Caco-2 (cell line): ENCODE results near the gene SLC27A6. TPM values are rescaled to one million over a fixed set of nuclear protein-coding genes. Genes with fewer than 3 reads are reported as not detected.

Experiments used
- BruUV-seq: library from RNA; stranded (reverse); fragments of 400-500 nt; replicated peaks from 2 replicates; lab custom pipeline; 2021; lab: Mats Ljungman, UMichigan
- CTCF ChIA-PET: fragments of 300-600 bp; sonication (Branson Sonifier 250); formaldehyde crosslinking; loops from one replicate; lab custom pipeline; 2022; ENCODE audit warnings: antibody characterized with exemption; lab: Charles Lee
- POLR2A ChIA-PET: fragments of 300-600 bp; sonication (Branson Sonifier 250); formaldehyde crosslinking; loops from one replicate; lab custom pipeline; 2022; ENCODE audit warnings: antibody characterized with exemption; lab: Charles Lee
- DNase-seq, 2 experiments: peaks; one replicate each; pipeline versions ENCODE4 v3.0.0 to v3.0.0-alpha.2; 2020 to 2022
- H3K27me3 ChIP-seq: replicated peaks from 2 replicates; pipeline ENCODE4 v1.6.0; 2011; ENCODE audit warnings: low read length; ENCODE audit not compliant: control insufficient read depth, insufficient read depth
- H3K36me3 ChIP-seq: 2 replicates; pipeline ENCODE4 v1.5.1; 2011; ENCODE audit warnings: low read length; ENCODE audit not compliant: control insufficient read depth, insufficient read depth
- H3K4me1 ChIP-seq: fragments of 250-450 bp; sonication (Bioruptor Pico); 2 replicates; pipeline ENCODE4 v1.5.1; 2020; ENCODE audit warnings: mild to moderate bottlenecking
- H3K4me3 ChIP-seq: 2 replicates; pipeline ENCODE4 v1.5.1; 2011; ENCODE audit warnings: low read depth, mild to moderate bottlenecking, control low read depth, low read length
- H3K9me3 ChIP-seq: fragments of 250-450 bp; sonication (Bioruptor Pico); 2 replicates; pipeline ENCODE4 v1.5.1; 2020; ENCODE audit warnings: mild to moderate bottlenecking, moderate library complexity
- H3K27ac Mint-ChIP-seq: one replicate; pipeline ENCODE4 v1.8.0; 2022; ENCODE audit warnings: mixed read lengths; ENCODE audit not compliant: unreplicated experiment
- H3K27me3 Mint-ChIP-seq: one replicate; pipeline ENCODE4 v1.8.0; 2022; ENCODE audit warnings: mixed read lengths; ENCODE audit not compliant: insufficient read depth, unreplicated experiment
- H3K36me3 Mint-ChIP-seq: one replicate; pipeline ENCODE4 v1.8.0; 2022; ENCODE audit warnings: mild to moderate bottlenecking, mixed read lengths; ENCODE audit not compliant: insufficient read depth, unreplicated experiment
- H3K4me1 Mint-ChIP-seq: one replicate; pipeline ENCODE4 v1.8.0; 2022; ENCODE audit warnings: low read depth, mixed read lengths; ENCODE audit not compliant: unreplicated experiment
- H3K4me3 Mint-ChIP-seq: one replicate; pipeline ENCODE4 v1.8.0; 2022; ENCODE audit warnings: mild to moderate bottlenecking, moderate library complexity, mixed read lengths; ENCODE audit not compliant: unreplicated experiment
- H3K9me3 Mint-ChIP-seq: one replicate; pipeline ENCODE4 v1.8.0; 2022; ENCODE audit warnings: mixed read lengths; ENCODE audit not compliant: unreplicated experiment
- CTCF ChIP-seq, 2 experiments: fragments of 200-600 bp in 1 of 2; IDR thresholded peaks; 1 replicate in 1 of 2; 2 replicates in 1 of 2; pipeline versions ENCODE4 v1.5.1 to v1.8.0; 2011 to 2022; ENCODE audit warnings: antibody characterized with exemption in 1 of 2, control low read depth in 1 of 2, inconsistent platforms in 1 of 2, low read depth in 1 of 2, low read length in 1 of 2, mild to moderate bottlenecking in 1 of 2, moderate library complexity in 1 of 2; ENCODE audit not compliant: insufficient read depth in 1 of 2, severe bottlenecking in 1 of 2, unreplicated experiment in 1 of 2
- intact Hi-C: fragments of 100-400 bp; cut with micrococcal nuclease; formaldehyde crosslinking; loops from one replicate; pipeline ENCODE4 v1.10.0; 2022; ENCODE audit not compliant: unreplicated experiment
- total RNA-seq: library from RNA; stranded (reverse); gene quantifications from 2 replicates; pipeline ENCODE4 v1.2.3, GENCODE V29; 2022

SLC27A6 gene
- total RNA-seq, 1 experiment from 2014 or later, result not detected

DNA sequence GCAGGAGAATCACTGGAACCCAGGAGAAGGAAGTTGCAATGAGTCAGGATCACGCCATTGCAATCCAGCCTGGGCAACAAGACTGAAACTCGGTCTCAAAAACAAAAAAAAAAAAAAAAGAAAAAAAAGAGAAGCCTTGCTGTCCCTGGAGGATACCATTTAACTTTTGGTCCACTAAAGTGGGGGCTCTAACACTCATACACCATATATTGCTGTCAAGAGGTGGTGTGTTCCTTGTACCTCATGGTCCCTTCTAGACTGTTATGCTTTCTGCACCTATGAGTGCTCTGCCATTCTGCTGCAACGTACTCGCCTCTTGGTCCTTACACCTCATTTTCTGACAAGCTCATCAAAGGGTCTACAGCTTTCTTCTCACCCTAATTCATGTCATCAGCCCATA, 77.0 kb downstream of the SLC27A6 start:
- Mint-ChIP-seq H3K4me3 (no peak overlapping the region), H3K27ac (no peak overlapping the region), H3K4me1 (no peaks in the 10 kb centered on the region), H3K36me3 (no peaks in the 10 kb centered on the region), H3K9me3 (peaks cover 15% of the 10 kb centered on the region), H3K27me3 (peaks cover 8% of the 10 kb centered on the region)
- TF ChIP-seq CTCF (IDR thresholded peaks at IDR 0.05; ENCODE audit: insufficient read depth in 1 of 2, low read depth in 1 of 2, low read length in 1 of 2, severe bottlenecking in 1 of 2, unreplicated experiment in 1 of 2), result no peak
- BruUV-seq, result no TSS peak
- no peaks in the 10 kb centered on the region; the same call in 1 of the 2 replicates for H3K9me3 ChIP-seq
- no peak for DNase-seq
- ChIA-PET CTCF (interaction anchor here (0.7 kb wide), 1 partner anchor 11 kb away, joined by 5 read pairs; no protein-coding TSS in a partner anchor), POLR2A (no interaction called here)
- H3K4me3 ChIP-seq, result no peak overlapping the region
- no peaks in the 10 kb centered on the region for H3K4me1 ChIP-seq
- intact Hi-C loops, result no loop called here
- H3K27me3 ChIP-seq, result no peaks in the 10 kb centered on the region
- no peaks in the 10 kb centered on the region for H3K36me3 ChIP-seq

GRCh38 chr5:129043894-129044293, 78.6 kb downstream of the SLC27A6 start:
- no peak for TF ChIP-seq CTCF (IDR thresholded peaks at IDR 0.05; ENCODE audit: insufficient read depth in 1 of 2, low read depth in 1 of 2, low read length in 1 of 2, severe bottlenecking in 1 of 2, unreplicated experiment in 1 of 2)
- H3K27me3 Mint-ChIP-seq, result peaks cover 8% of the 10 kb centered on the region
- no TSS peak for BruUV-seq
- Histone ChIP-seq H3K36me3 (no peaks in the 10 kb centered on the region), H3K4me1 (no peaks in the 10 kb centered on the region), H3K9me3 (no peaks in the 10 kb centered on the region; the same call in 1 of the 2 replicates), H3K27me3 (no peaks in the 10 kb centered on the region; the same call in 1 of the 2 replicates), H3K4me3 (no peak overlapping the region)
- POLR2A ChIA-PET, result no interaction called here
- H3K4me3 Mint-ChIP-seq, result no peak overlapping the region
- H3K27ac Mint-ChIP-seq, result no peak overlapping the region
- intact Hi-C loops, result no loop called here
- no peaks in the 10 kb centered on the region for H3K36me3 Mint-ChIP-seq
- no peaks in the 10 kb centered on the region for H3K4me1 Mint-ChIP-seq
- H3K9me3 Mint-ChIP-seq, result peaks cover 15% of the 10 kb centered on the region
- no peak for DNase-seq
- CTCF ChIA-PET, result no interaction called here

DNA sequence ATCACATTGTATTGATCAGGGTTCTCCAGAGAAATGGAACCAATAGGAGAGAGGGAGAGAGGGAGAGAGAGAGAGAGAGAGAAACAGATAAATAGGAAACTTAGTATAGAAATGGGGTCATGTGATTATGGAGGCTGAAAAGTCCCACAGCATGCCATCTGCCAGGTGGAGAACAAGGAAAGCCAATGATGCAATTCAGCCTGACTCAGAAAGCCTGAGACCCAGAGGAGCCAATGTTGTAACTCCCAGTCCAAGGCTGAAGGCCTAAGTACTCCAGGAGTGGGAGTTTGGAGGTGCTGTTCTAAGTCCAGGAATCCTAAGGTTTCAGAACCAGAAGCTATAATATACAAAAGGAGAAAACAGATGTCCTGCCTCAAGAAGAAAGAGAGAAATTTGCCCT, 80.9 kb downstream of the SLC27A6 start:
- Mint-ChIP-seq H3K27ac (no peak overlapping the region), H3K36me3 (no peaks in the 10 kb centered on the region), H3K4me3 (no peak overlapping the region), H3K9me3 (peaks cover 15% of the 10 kb centered on the region), H3K4me1 (peaks cover 6% of the 10 kb centered on the region), H3K27me3 (peaks cover 8% of the 10 kb centered on the region)
- Histone ChIP-seq H3K4me3 (no peak overlapping the region), H3K4me1 (0 out of 2 replicates have a peak, but pooled peaks cover 2% of the 10 kb centered on the region), H3K27me3 (no peaks in the 10 kb centered on the region; the same call in 1 of the 2 replicates), H3K36me3 (no peaks in the 10 kb centered on the region), H3K9me3 (no peaks in the 10 kb centered on the region; the same call in 1 of the 2 replicates)
- intact Hi-C loops, result no loop called here
- no TSS peak for BruUV-seq
- TF ChIP-seq CTCF (IDR thresholded peaks at IDR 0.05; ENCODE audit: insufficient read depth in 1 of 2, low read depth in 1 of 2, low read length in 1 of 2, severe bottlenecking in 1 of 2, unreplicated experiment in 1 of 2), result no peak
- CTCF ChIA-PET, result no interaction called here
- DNase-seq, result no peak
- POLR2A ChIA-PET, result no interaction called here
